Fibroblast of lung (primary cell): ENCODE measurements around the gene RBPJL.
A peak's percentile ranks its signal among the peaks of the same experiment; 100 is the strongest.

Experiments used
- EZH2 ChIP-seq: IDR thresholded peaks from 2 replicates; pipeline ENCODE4 v1.5.1; 2012; ENCODE audit warnings: low read length, control low read depth, mild to moderate bottlenecking; ENCODE audit errors: missing control alignments
- TF ChIP-seq, protein P1 (sequence below), 2 donors: IDR thresholded peaks in 1 of 2; conservative IDR thresholded peaks in 1 of 2; 1 replicate in 1 of 2; 2 replicates in 1 of 2; pipeline ENCODE4 v1.5.1; 2011 to 2012; ENCODE audit warnings: low read length in 2 of 2, control low read depth in 1 of 2, inconsistent platforms in 1 of 2, low read depth in 1 of 2, mild to moderate bottlenecking in 1 of 2

- TF ChIP-seq, protein P1, sequence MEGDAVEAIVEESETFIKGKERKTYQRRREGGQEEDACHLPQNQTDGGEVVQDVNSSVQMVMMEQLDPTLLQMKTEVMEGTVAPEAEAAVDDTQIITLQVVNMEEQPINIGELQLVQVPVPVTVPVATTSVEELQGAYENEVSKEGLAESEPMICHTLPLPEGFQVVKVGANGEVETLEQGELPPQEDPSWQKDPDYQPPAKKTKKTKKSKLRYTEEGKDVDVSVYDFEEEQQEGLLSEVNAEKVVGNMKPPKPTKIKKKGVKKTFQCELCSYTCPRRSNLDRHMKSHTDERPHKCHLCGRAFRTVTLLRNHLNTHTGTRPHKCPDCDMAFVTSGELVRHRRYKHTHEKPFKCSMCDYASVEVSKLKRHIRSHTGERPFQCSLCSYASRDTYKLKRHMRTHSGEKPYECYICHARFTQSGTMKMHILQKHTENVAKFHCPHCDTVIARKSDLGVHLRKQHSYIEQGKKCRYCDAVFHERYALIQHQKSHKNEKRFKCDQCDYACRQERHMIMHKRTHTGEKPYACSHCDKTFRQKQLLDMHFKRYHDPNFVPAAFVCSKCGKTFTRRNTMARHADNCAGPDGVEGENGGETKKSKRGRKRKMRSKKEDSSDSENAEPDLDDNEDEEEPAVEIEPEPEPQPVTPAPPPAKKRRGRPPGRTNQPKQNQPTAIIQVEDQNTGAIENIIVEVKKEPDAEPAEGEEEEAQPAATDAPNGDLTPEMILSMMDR (conservative IDR thresholded peaks at IDR 0.05 in 1 of 2, IDR thresholded peaks at IDR 0.05 in 1 of 2; ENCODE audit: low read depth in 1 of 2, low read length in 2 of 2), result peak; percentile 71 to 73
- TF ChIP-seq EZH2, result peak; percentile 50
Measured at GRCh38 chr20:45311589-45312211, 5.1 kb downstream of the RBPJL start.
